Measurements from ENCODE around the gene JAK2.
"Not testable (repeated sequence)": the region's sequence is repeated elsewhere in the genome, so short reads cannot be mapped to it uniquely, and the experiment has no call there.

Gene JAK2

DNA sequence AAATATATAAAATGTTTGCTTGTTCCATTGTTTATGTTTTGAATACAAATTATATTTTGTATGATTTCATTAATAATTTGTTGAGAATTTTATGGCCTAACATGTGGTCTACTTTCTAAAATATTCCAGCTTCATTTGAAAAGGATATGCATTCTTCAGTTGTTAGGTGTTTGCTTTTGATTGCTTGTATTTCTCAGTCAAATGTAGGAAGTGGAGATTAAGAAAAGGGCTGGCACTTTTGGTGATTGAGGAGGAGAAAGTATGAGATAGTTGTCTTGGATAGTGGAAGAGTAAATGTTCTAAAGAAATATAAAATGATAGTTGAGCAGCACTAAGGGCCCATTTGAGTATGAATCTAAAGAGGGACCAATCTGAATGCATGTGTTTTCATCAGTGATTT, 23.1 kb downstream of the JAK2 start:
- no peak for DNase-seq
- Mint-ChIP-seq H3K9me3 (peaks cover 26% of the 10 kb centered on the region), H3K27me3 (ENCODE audit: low read depth, poor library complexity) (no peaks in the 10 kb centered on the region), H3K4me1 (no peaks in the 10 kb centered on the region), H3K4me3 (no peak overlapping the region), H3K36me3 (ENCODE audit: low read depth) (peaks cover 23% of the 10 kb centered on the region), H3K27ac (peak overlapping the region; percentile 27)
- no peak for TF ChIP-seq CTCF (IDR thresholded peaks at IDR 0.05)

DNA sequence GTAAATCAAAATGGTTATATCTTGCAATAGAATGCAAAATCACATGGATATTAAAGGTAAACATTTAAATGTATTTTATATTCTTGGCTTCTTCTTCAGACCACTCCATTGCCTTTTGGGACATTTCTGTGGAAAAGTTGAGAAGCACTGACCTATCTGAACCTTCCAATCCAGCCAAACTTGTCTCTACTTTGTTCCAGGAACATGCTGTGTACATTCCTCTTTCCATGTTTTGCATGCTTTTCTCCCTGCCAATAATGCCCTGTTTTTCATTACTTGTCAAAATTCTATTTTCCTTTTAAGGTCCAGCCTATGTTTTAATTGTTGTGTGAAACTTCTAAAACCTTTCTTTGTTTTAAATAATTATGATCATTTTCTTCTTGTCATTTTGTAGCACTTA, 28.3 kb downstream of the JAK2 start:
- Mint-ChIP-seq H3K4me1 (no peaks in the 10 kb centered on the region), H3K27ac (no peak overlapping the region), H3K36me3 (ENCODE audit: low read depth) (peaks cover 14% of the 10 kb centered on the region), H3K27me3 (ENCODE audit: low read depth, poor library complexity) (peaks cover 3% of the 10 kb centered on the region), H3K9me3 (peaks cover 14% of the 10 kb centered on the region), H3K4me3 (no peak overlapping the region)
- DNase-seq, result no peak
- no peak for TF ChIP-seq CTCF (IDR thresholded peaks at IDR 0.05)

DNA sequence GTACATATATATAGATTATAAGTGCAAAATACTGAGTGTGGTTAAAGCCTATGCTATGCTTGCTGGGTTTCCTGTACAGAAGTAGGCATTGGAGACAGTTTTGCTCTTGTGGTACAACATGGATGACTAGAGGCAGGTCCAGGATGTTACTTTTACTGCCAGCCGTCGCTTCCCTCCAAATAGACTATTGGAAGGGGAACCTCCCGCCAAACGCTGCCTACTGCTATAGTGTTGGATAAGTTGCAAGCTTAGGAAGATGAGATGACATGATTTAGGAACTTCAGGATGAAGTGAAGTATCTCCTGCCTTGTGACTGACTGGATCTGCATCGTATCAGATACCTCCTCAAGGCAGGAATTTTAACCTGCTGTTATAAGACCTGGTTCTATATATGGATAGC, 30.9 kb downstream of the JAK2 start:
- Mint-ChIP-seq H3K27ac (no peak overlapping the region), H3K9me3 (peaks cover 28% of the 10 kb centered on the region), H3K27me3 (ENCODE audit: low read depth, poor library complexity) (peaks cover 3% of the 10 kb centered on the region), H3K4me1 (no peaks in the 10 kb centered on the region), H3K36me3 (ENCODE audit: low read depth) (peaks cover 26% of the 10 kb centered on the region), H3K4me3 (no peak overlapping the region)
- no peak for DNase-seq
- no peak for TF ChIP-seq CTCF (IDR thresholded peaks at IDR 0.05)

DNA sequence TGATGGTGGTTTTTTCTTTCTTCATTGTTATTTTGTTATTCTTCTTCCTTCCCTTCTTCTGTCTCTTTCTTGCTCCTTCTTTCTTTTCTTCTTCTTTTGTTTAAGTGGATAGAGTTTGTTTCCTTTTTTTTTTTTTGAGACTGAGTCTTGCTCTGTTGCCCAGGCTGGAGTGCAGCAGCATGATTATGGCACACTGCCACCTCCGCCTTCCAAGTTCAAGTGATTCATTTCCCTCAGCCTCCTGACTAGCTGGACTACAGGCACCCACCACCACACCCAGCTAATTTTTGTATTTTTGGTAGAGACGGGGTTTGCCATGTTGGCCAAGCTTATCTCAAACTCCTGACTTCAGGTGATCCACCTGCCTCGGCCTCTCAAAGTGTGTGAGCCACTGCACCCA, 40.3 kb downstream of the JAK2 start:
- no peak for TF ChIP-seq CTCF (IDR thresholded peaks at IDR 0.05)
- no peak for DNase-seq
- Mint-ChIP-seq H3K27ac (no peak overlapping the region), H3K4me3 (no peak overlapping the region), H3K27me3 (ENCODE audit: low read depth, poor library complexity) (no peaks in the 10 kb centered on the region), H3K36me3 (ENCODE audit: low read depth) (peaks cover 36% of the 10 kb centered on the region), H3K4me1 (no peaks in the 10 kb centered on the region), H3K9me3 (peaks cover 16% of the 10 kb centered on the region)

DNA sequence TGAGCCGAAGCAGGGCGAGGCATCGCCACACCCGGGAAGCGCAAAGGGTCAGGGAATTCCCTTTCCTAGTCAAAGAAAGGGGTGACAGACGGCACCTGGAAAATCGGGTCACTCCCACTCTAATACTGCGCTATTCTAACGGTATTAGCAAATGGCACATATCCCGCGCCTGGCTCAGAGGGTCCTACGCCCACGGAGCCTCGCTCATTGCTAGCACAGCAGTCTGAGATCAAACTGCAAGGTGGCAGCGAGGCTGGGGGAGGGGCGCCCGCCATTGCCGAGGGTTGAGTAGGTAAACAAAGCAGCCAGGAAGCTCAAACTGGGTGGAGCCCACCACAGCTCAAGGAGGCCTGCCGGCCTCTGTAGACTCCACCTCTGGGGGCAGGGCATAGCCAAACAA, 46.9 kb downstream of the JAK2 start:
- Mint-ChIP-seq H3K27ac (peak overlapping the region; percentile 52), H3K36me3 (ENCODE audit: low read depth) (peaks cover 33% of the 10 kb centered on the region), H3K9me3 (peaks cover 44% of the 10 kb centered on the region)
- not testable (repeated sequence) for DNase-seq; H3K4me1 Mint-ChIP-seq; H3K27me3 Mint-ChIP-seq (ENCODE audit: low read depth, poor library complexity); H3K4me3 Mint-ChIP-seq

GRCh38 chr9:5040730-5041389, 55.8 kb downstream of the JAK2 start:
- DNase-seq, result no peak
- TF ChIP-seq CTCF (IDR thresholded peaks at IDR 0.05), result no peak
- no peaks in the 10 kb centered on the region for H3K27me3 Mint-ChIP-seq (ENCODE audit: low read depth, poor library complexity)
- H3K27ac Mint-ChIP-seq, result no peak overlapping the region
- peaks cover 25% of the 10 kb centered on the region for H3K36me3 Mint-ChIP-seq (ENCODE audit: low read depth)
- H3K4me1 Mint-ChIP-seq, result no peaks in the 10 kb centered on the region
- no peak overlapping the region for H3K4me3 Mint-ChIP-seq
- peaks cover 17% of the 10 kb centered on the region for H3K9me3 Mint-ChIP-seq

Measured in nephron progenitor cell (in vitro differentiated cells).